Stimulated activated CD8-positive, alpha-beta memory T cell treated with anti-CD3 and anti-CD28 coated beads, Interleukin-4, amount 100 ng/mL, for 48 hours (primary cell): ENCODE measurements around the gene MBD4.

Experiments used
- DNase-seq: peaks from one replicate; pipeline ENCODE4 v3.0.0-alpha.2; 2020

MBD4 gene

GRCh38 chr3:129462361-129462968 is 22.7 kb upstream of the MBD4 start:
- no peak for DNase-seq

DNA sequence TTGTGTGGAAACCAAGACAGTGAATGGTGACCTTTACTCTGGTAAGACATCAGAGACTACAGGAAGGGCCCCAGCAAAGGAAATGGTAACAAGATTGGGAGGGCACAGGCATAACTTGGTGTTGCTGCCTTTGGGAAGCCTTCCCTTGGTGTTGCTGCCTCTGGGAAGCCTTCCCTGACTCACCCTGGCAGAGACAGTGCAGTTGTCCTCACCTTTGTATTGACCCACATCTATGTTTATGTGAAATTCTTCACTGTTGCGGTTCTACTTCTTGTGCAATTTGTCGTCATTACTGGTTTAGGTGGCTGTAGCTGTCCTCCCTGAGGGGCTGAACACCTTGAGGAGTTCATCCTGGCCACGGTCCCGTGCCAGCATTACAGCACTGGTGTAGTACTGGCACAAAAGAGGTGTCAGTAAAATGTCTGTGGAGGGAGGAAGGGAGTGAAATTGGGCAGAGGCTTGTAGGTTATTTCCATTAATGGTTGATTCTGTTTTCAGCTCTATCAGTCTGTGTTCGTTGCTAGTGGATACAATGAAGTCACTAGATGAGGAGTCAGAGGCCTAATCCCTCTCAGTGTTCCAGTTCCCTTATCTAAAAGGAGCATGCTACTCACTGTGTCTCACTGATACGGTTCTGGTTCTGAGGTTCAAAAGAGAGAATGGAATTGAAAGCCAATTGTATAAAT is 21.9 kb upstream of the MBD4 start:
- no peak for DNase-seq

DNA sequence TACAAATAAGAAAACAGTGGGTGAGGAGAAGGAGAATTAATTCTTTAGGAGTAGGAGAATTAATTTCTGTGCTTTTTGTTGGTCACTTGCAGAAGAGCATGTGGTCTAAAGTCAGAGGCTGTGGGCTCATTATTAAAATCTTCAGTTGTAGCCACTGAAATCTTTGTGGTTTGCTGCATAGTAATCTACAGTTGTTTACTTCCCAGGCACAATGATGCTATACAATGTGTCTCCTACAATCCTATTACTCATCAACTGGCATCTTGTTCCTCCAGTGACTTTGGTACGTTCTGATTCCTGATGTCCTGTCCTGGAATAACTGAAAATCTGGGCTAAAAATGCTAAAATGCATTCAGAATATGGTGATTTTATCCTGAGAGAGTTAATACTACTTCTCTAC is 21.3 kb upstream of the MBD4 start:
- no peak for DNase-seq

- no peak for DNase-seq
These were observed 20.8 kb upstream of the MBD4 start for GRCh38 chr3:129460572-129460971.

- DNase-seq = no peak
These were observed 20.4 kb upstream of the MBD4 start for GRCh38 chr3:129460155-129460554.

DNA sequence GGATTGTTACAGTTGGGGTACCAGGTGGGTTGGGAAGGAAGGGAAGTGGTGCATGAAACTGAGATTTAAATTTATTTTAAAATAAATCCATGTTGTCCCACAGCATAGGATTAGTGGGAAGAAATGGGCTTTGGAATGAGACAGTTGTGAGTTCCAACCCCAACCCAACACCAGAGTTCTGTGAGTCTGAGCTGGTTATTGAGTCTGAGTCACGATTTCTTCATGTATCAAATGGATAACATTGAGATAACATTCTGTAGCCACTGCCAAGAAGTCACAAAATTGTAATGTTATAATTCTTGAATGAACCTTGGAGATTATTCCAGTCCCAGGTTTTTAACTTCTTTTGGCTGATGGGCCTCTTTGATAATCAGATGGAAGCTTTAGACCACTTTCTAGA is 14.0 kb upstream of the MBD4 start:
- DNase-seq = no peak

- no peak for DNase-seq
These were observed 9.7 kb upstream of the MBD4 start for GRCh38 chr3:129449279-129450115.

DNA sequence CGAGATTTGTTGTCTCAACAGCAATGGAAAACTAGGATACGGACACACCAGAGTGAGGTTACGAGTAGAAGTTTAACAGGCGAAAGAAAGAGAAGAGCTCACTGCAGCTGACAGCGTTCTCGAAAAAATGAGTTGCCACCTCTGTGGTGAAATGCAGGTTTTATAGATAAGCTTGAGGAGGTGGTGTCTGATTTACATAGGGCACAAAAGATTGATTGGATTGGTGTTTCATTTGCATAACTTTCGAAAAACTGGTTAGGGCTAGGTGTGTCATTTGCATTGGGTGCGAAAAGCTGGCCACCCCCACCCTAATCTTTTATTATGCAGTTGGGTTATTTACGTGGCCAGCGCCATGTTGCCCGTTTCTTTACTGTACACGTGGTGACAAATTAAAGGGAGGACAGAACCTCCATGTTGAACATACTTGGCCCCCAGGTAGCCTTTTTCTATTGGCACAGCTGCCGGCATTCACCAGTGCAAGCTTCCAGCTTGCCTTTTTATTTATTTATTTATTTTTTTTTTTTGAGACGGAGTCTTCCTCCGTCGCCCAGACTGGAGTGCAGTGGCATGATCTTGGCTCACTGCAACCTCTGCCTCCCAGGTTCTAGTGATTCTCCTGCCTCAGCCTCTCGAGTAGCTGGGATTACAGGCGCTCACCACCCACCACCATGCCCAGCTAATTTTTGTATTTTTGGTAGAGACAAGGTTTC is 8.6 kb upstream of the MBD4 start:
- DNase-seq = no peak

GRCh38 chr3:129446926-129447325 is 7.2 kb upstream of the MBD4 start:
- DNase-seq = no peak

- no peak for DNase-seq
These were observed 5.7 kb upstream of the MBD4 start for GRCh38 chr3:129445471-129445870.

GRCh38 chr3:129442947-129443346 is 3.2 kb upstream of the MBD4 start:
- no peak for DNase-seq

GRCh38 chr3:129442486-129442885 is 2.7 kb upstream of the MBD4 start:
- DNase-seq = no peak

DNA sequence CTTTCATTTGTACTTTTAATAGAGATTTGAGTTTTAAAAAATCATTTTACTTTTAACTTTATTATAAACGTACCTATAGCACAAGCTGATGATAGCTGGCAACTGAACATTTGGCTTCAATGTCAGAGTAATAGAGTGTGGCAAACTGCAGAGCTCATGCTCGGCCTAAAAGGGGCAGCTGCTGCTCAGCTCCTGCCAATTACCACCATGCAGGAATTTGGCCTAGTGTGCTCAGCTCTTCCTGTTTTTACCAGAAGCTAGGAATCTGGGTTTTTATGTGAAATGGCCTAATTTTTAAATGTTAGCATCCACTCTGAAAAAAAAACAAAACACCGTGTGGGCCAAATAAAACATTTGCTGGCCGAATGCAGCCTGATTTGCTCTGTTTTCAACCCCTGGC is 2.0 kb upstream of the MBD4 start:
- DNase-seq = no peak

DNA sequence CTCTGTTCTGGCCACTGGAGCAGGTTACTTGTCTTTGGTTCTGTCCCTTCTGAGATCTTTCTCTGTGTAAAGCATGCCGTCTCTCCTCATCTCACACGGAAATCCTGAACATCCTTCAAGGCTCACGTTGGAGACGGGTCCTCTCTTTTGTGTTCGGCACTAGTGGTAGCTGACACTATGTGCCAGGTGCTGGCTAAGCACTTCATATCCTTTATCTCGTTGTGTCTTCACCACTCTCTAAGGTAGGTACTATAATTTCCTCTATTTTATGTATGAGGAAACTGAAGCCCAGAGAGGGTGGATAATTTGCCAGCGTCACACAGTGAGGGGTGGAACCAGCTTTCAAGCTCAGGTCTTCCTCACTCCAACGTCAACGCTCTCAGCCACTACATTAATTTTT is 1.5 kb upstream of the MBD4 start:
- no peak for DNase-seq

DNA sequence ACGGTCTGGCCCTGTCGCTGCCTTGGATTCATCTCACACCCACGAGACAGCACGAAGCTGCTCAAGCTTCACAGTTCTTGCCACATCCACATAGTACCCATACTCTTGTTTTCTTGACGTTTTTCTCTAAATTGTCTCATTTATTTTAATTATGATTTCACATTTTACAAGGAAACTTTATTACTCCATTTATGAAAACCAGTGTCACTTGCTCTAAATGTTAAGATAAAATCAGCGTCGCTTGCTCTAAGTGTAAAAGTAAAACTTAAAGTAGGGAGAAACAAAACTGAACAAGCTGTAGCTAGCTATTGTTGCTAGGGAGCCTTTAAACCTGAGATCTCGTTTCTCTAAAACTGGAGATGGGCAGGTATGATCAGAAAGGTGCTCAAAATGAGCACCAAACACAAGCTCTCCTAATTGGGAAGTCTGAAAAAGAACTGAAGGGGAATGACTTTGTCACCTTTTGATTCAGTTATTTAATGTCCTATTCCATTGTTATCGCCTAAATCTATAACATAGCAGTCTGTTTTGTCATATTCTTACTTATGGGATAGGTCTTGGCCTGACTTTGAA is 956 bp upstream of the MBD4 start:
- no peak for DNase-seq

- peak; percentile 69 for DNase-seq
These were observed 427 bp downstream of the MBD4 start for GRCh38 chr3:129439226-129439816.

GRCh38 chr3:129435367-129435766 is 4.4 kb downstream of the MBD4 start:
- no peak for DNase-seq

GRCh38 chr3:129434140-129434539 is 5.6 kb downstream of the MBD4 start:
- DNase-seq = no peak

GRCh38 chr3:129433565-129433964 is 6.2 kb downstream of the MBD4 start:
- no peak for DNase-seq

DNA sequence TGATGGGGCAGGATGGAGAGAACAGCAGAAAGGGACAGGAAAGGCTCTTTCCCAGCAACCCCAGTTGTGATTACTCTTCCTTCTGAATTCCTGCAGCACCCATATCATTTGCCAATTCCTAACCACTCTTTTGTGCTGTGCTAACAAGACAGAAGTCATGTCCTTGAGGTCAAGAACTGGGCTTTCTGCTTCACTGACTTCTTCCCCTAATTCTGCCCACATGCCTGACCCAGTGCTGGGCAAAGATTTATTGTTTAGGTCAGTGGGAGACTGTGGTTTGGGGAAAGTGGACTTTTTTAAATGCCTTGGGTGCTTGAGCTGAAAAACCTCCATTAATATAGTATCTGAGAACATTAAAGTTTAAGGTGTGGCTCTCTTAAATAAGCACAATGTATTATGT is 7.1 kb downstream of the MBD4 start:
- DNase-seq = no peak

- DNase-seq = no peak
These were observed 7.7 kb downstream of the MBD4 start for GRCh38 chr3:129432036-129432435.

GRCh38 chr3:129429602-129430001 is 10.1 kb downstream of the MBD4 start:
- DNase-seq = no peak

DNA sequence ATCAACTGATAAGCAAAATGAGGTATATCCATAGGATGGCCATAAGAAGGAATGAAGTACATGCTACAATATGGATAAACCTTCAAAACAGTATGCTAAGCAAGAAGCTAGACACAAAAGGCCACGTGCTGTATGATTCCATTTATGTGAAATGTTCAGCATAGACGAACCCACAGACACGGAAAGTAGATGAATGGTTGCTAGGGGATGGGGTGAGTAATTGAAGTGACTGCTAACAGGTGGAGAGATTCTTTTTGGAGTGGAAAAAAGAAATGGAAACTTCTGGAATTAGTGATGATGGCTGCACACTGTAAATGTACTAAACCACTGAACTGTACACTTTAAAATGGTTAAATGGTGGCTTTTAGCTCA is 10.7 kb downstream of the MBD4 start:
- DNase-seq = no peak
